GM23338 (cell line): ENCODE data around the gene WSCD1. TPM values are rescaled to one million over a fixed set of nuclear protein-coding genes. Genes with fewer than 3 reads are reported as not detected.

Source experiments
- ATAC-seq: fragments of 200-7000 bp; cut with Tn5 transposase; 3 replicates; pipeline ENCODE4 v1.9.1; 2020
- DNase-seq: peaks from one replicate; pipeline ENCODE4 v3.0.0-alpha.2; 2015; ENCODE audit warnings: low spot score
- H2AFZ ChIP-seq: fragments of 200-600 bp; sonication (generic); 2 replicates; pipeline ENCODE4 v1.8.0; 2016; ENCODE audit warnings: antibody characterized with exemption, mild to moderate bottlenecking, moderate library complexity
- H3F3A ChIP-seq: fragments of 200-600 bp; sonication (generic); replicated peaks from 2 replicates; pipeline ENCODE4 v1.8.0; 2017; ENCODE audit warnings: antibody characterized with exemption, mixed run types, low read depth
- H3K27ac ChIP-seq: fragments of 200-600 bp; sonication (generic); 2 replicates; pipeline ENCODE4 v1.6.1; 2016; ENCODE audit warnings: low read depth
- H3K27me3 ChIP-seq: fragments of 200-600 bp; sonication (generic); 2 replicates; pipeline ENCODE4 v1.8.0; 2016; ENCODE audit warnings: mild to moderate bottlenecking, mixed run types, moderate library complexity; ENCODE audit not compliant: insufficient read depth
- H3K36me3 ChIP-seq: fragments of 200-600 bp; sonication (generic); 2 replicates; pipeline ENCODE4 v1.8.0; 2016; ENCODE audit warnings: mild to moderate bottlenecking; ENCODE audit not compliant: insufficient read depth
- H3K4me1 ChIP-seq: fragments of 200-600 bp; sonication (generic); 2 replicates; pipeline ENCODE4 v1.8.0; 2016; ENCODE audit warnings: mild to moderate bottlenecking, moderate library complexity; ENCODE audit not compliant: insufficient read depth
- H3K4me2 ChIP-seq: fragments of 200-600 bp; sonication (generic); 2 replicates; pipeline ENCODE4 v1.7.1; 2017; ENCODE audit warnings: mixed run types
- H3K4me3 ChIP-seq: fragments of 200-600 bp; sonication (generic); 2 replicates; pipeline ENCODE4 v1.6.1; 2016; ENCODE audit warnings: mixed run types
- H3K79me2 ChIP-seq: fragments of 200-600 bp; sonication (generic); replicated peaks from 2 replicates; pipeline ENCODE4 v1.8.0; 2017; ENCODE audit warnings: mild to moderate bottlenecking; ENCODE audit not compliant: insufficient read depth
- H3K9me2 ChIP-seq: fragments of 200-600 bp; sonication (generic); 2 replicates; pipeline ENCODE4 v1.8.0; 2017; ENCODE audit not compliant: insufficient read depth
- H4K20me1 ChIP-seq: fragments of 200-600 bp; sonication (generic); replicated peaks from 2 replicates; pipeline ENCODE4 v1.8.0; 2017; ENCODE audit warnings: mild to moderate bottlenecking; ENCODE audit not compliant: insufficient read depth
- H3K27ac Mint-ChIP-seq: 2 replicates; pipeline ENCODE4 v1.8.0; 2020; ENCODE audit warnings: inconsistent platforms, mild to moderate bottlenecking, moderate library complexity, mixed read lengths
- H3K27me3 Mint-ChIP-seq: 3 replicates; pipeline ENCODE4 v1.8.0; 2022; ENCODE audit warnings: low read depth, mild to moderate bottlenecking, moderate library complexity, mixed read lengths, inconsistent platforms; ENCODE audit not compliant: insufficient read depth, poor library complexity
- H3K36me3 Mint-ChIP-seq: 3 replicates; pipeline ENCODE4 v1.8.0; 2021; ENCODE audit warnings: low read depth, mild to moderate bottlenecking, inconsistent platforms, moderate library complexity, mixed read lengths
- H3K4me1 Mint-ChIP-seq: 3 replicates; pipeline ENCODE4 v1.8.0; 2020; ENCODE audit warnings: mild to moderate bottlenecking, inconsistent platforms, mixed read lengths
- H3K4me3 Mint-ChIP-seq: 3 replicates; pipeline ENCODE4 v1.8.0; 2021; ENCODE audit warnings: moderate library complexity, mild to moderate bottlenecking, inconsistent platforms, mixed read lengths
- H3K9me3 Mint-ChIP-seq: 3 replicates; pipeline ENCODE4 v1.8.0; 2020; ENCODE audit warnings: moderate library complexity, mild to moderate bottlenecking, inconsistent platforms, mixed read lengths
- CREB1 ChIP-seq: fragments of 250-450 bp; sonication (Bioruptor Pico); IDR thresholded peaks from 2 replicates; pipeline ENCODE4 v1.5.0; 2020; ENCODE audit warnings: low read depth, mild to moderate bottlenecking, moderate library complexity
- EZH2 ChIP-seq: fragments of 200-600 bp; sonication (generic); IDR thresholded peaks from one replicate; pipeline ENCODE4 v1.8.0; 2017; ENCODE audit warnings: antibody characterized with exemption, mild to moderate bottlenecking, low read depth; ENCODE audit not compliant: unreplicated experiment
- EZH2phosphoT487 ChIP-seq: fragments of 200-600 bp; sonication (generic); IDR thresholded peaks from one replicate; pipeline ENCODE4 v1.8.1; 2018; ENCODE audit warnings: antibody characterized with exemption; ENCODE audit not compliant: unreplicated experiment
- NANOG ChIP-seq: IDR thresholded peaks from 2 replicates; pipeline ENCODE4 v1.6.1; 2016; ENCODE audit warnings: antibody characterized with exemption, borderline replicate concordance
- POLR2AphosphoS5 ChIP-seq: IDR thresholded peaks from 2 replicates; pipeline ENCODE4 v1.6.1; 2016; ENCODE audit warnings: antibody characterized with exemption, low read depth
- STAT1 ChIP-seq: IDR thresholded peaks from one replicate; pipeline ENCODE4 v1.6.1; 2016; ENCODE audit warnings: antibody characterized with exemption; ENCODE audit not compliant: unreplicated experiment
- ZNF114 ChIP-seq: fragments of 250-450 bp; sonication (Bioruptor Pico); IDR thresholded peaks from 2 replicates; pipeline ENCODE4 v1.5.0; 2020; ENCODE audit warnings: mild to moderate bottlenecking, moderate library complexity
- ZNF331 ChIP-seq: fragments of 250-450 bp; sonication (Bioruptor Pico); IDR thresholded peaks from 2 replicates; pipeline ENCODE4 v1.5.0; 2020; ENCODE audit warnings: low read depth, mild to moderate bottlenecking, moderate library complexity
- polyA plus RNA-seq: library from polyadenylated mRNA; unstranded; fragments of >200 nt; fragmentation: Nextera tagmentation; extraction: Ambion mirVana; gene quantifications from 2 replicates; pipeline ENCODE4 v1.2.1, GENCODE V29; 2016
- total RNA-seq: library from RNA; depleted of rRNA; stranded (reverse); fragments of >200 nt; shearing (Covaris generic); gene quantifications from 2 replicates; pipeline ENCODE4 v1.2.3, GENCODE V29; 2014
- TF ChIP-seq, protein P1 (sequence below): fragments of 250-450 bp; sonication (Bioruptor Pico); IDR thresholded peaks from 2 replicates; pipeline ENCODE4 v1.5.0; 2020; ENCODE audit warnings: mild to moderate bottlenecking, moderate library complexity
- TF ChIP-seq, protein P2 (sequence below): IDR thresholded peaks from one replicate; pipeline ENCODE4 v1.6.1; 2018; ENCODE audit warnings: antibody characterized with exemption; ENCODE audit not compliant: unreplicated experiment
- TF ChIP-seq, protein P3 (sequence below), 2 experiments: fragments of 200-600 bp in 1 of 2; sonication (generic) in 1 of 2; conservative IDR thresholded peaks; 2 replicates each; pipeline versions ENCODE4 v1.5.1 to v1.6.1; 2016 to 2017; ENCODE audit warnings: antibody characterized with exemption in 2 of 2, low read depth in 2 of 2, mild to moderate bottlenecking in 2 of 2, moderate library complexity in 1 of 2

WSCD1 gene
- total and polyA plus RNA-seq, 2 experiments from 2014 or later: 6.1 to 38.9 TPM

DNA sequence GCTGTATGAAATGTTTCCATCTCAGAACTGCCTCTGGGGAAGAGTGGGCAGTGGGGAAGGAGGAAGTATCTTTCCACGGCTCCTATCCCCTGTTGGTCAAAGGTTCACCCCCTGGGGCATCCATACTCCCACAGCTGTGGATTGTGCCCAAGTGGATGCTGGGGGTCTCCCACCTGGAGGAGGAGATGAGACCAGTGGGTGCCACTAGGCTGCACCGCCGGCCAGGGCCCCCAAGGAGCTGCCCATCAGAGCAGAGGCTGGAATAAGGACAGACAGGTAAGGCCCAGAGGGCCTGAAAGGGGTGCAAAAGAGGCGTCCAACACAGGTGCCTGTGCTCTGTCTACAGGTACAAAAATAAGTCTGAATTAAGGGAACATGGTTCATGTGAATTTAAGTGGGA is 87.5 kb downstream of the WSCD1 start (continued):
- TF ChIP-seq, protein P1, sequence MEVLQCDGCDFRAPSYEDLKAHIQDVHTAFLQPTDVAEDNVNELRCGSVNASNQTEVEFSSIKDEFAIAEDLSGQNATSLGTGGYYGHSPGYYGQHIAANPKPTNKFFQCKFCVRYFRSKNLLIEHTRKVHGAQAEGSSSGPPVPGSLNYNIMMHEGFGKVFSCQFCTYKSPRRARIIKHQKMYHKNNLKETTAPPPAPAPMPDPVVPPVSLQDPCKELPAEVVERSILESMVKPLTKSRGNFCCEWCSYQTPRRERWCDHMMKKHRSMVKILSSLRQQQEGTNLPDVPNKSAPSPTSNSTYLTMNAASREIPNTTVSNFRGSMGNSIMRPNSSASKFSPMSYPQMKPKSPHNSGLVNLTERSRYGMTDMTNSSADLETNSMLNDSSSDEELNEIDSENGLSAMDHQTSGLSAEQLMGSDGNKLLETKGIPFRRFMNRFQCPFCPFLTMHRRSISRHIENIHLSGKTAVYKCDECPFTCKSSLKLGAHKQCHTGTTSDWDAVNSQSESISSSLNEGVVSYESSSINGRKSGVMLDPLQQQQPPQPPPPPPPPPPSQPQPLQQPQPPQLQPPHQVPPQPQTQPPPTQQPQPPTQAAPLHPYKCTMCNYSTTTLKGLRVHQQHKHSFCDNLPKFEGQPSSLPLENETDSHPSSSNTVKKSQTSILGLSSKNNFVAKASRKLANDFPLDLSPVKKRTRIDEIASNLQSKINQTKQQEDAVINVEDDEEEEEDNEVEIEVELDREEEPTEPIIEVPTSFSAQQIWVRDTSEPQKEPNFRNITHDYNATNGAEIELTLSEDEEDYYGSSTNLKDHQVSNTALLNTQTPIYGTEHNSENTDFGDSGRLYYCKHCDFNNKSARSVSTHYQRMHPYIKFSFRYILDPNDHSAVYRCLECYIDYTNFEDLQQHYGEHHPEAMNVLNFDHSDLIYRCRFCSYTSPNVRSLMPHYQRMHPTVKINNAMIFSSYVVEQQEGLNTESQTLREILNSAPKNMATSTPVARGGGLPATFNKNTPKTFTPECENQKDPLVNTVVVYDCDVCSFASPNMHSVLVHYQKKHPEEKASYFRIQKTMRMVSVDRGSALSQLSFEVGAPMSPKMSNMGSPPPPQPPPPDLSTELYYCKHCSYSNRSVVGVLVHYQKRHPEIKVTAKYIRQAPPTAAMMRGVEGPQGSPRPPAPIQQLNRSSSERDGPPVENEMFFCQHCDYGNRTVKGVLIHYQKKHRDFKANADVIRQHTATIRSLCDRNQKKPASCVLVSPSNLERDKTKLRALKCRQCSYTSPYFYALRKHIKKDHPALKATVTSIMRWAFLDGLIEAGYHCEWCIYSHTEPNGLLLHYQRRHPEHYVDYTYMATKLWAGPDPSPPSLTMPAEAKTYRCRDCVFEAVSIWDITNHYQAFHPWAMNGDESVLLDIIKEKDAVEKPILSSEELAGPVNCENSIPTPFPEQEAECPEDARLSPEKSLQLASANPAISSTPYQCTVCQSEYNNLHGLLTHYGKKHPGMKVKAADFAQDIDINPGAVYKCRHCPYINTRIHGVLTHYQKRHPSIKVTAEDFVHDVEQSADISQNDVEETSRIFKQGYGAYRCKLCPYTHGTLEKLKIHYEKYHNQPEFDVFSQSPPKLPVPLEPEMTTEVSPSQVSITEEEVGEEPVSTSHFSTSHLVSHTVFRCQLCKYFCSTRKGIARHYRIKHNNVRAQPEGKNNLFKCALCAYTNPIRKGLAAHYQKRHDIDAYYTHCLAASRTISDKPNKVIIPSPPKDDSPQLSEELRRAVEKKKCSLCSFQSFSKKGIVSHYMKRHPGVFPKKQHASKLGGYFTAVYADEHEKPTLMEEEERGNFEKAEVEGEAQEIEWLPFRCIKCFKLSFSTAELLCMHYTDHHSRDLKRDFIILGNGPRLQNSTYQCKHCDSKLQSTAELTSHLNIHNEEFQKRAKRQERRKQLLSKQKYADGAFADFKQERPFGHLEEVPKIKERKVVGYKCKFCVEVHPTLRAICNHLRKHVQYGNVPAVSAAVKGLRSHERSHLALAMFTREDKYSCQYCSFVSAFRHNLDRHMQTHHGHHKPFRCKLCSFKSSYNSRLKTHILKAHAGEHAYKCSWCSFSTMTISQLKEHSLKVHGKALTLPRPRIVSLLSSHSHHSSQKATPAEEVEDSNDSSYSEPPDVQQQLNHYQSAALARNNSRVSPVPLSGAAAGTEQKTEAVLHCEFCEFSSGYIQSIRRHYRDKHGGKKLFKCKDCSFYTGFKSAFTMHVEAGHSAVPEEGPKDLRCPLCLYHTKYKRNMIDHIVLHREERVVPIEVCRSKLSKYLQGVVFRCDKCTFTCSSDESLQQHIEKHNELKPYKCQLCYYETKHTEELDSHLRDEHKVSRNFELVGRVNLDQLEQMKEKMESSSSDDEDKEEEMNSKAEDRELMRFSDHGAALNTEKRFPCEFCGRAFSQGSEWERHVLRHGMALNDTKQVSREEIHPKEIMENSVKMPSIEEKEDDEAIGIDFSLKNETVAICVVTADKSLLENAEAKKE (CRISPR knock-in tag): no peak
- TF ChIP-seq EZH2: no peak
- TF ChIP-seq NANOG: no peak
- TF ChIP-seq CREB1 (CRISPR knock-in tag): no peak

DNA sequence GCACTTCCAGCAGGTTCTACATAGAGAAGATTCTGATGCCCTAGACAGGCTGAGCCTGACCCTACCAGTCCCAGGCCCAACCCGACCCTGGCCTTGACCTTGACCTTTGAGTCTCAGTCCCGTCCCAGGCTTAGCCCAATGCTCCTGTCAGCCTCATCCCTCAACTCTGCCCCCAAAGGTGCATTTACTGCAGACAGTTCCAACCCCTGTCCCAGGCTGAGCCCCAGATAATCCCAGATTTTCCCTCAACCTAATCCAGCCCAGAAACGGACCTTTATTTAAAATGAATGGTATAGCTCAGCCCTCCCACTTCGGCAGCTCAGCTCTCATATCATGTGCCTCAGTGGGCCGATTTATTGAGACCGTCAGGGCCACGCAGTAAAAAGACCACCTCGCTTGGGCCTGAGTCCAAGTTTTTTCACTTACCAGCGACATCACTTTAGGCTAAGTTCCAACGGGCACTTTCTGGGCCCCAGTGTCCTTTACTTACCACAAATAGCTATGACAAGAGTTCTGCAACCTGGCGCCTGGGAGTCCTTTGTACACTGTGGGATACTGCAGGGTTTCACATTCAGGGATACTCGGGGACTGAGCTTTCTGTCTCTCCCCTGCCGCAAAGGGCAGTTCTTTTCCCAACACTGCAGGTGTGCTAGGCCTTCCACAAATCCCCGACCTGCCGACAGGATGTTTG is 89.5 kb downstream of the WSCD1 start:
- no peak overlapping the region for H3K4me3 ChIP-seq
- H3K27ac ChIP-seq: no peak overlapping the region
- H3K27me3 Mint-ChIP-seq: peaks cover 11% of the 10 kb centered on the region
- H3K27ac Mint-ChIP-seq: no peak overlapping the region
- H3K79me2 ChIP-seq: no peaks in the 10 kb centered on the region
- H2AFZ ChIP-seq: peak overlapping the region; percentile 43; the same call in 1 of the 2 replicates
- H3K4me3 Mint-ChIP-seq: no peak overlapping the region
- no peaks in the 10 kb centered on the region for H3K36me3 ChIP-seq
- H3K4me1 ChIP-seq: peaks cover 26% of the 10 kb centered on the region
- DNase-seq (no peak), ATAC-seq (no peak)
- no peaks in the 10 kb centered on the region for H3K9me3 Mint-ChIP-seq
- peaks cover 7% of the 10 kb centered on the region for H3K9me2 ChIP-seq
- no peaks in the 10 kb centered on the region for H3F3A ChIP-seq
- H4K20me1 ChIP-seq: no peaks in the 10 kb centered on the region
- peaks cover 34% of the 10 kb centered on the region for H3K4me1 Mint-ChIP-seq
- H3K36me3 Mint-ChIP-seq: no peaks in the 10 kb centered on the region
- H3K27me3 ChIP-seq: no peaks in the 10 kb centered on the region
- H3K4me2 ChIP-seq: no peak overlapping the region
- TF ChIP-seq, protein P2, sequence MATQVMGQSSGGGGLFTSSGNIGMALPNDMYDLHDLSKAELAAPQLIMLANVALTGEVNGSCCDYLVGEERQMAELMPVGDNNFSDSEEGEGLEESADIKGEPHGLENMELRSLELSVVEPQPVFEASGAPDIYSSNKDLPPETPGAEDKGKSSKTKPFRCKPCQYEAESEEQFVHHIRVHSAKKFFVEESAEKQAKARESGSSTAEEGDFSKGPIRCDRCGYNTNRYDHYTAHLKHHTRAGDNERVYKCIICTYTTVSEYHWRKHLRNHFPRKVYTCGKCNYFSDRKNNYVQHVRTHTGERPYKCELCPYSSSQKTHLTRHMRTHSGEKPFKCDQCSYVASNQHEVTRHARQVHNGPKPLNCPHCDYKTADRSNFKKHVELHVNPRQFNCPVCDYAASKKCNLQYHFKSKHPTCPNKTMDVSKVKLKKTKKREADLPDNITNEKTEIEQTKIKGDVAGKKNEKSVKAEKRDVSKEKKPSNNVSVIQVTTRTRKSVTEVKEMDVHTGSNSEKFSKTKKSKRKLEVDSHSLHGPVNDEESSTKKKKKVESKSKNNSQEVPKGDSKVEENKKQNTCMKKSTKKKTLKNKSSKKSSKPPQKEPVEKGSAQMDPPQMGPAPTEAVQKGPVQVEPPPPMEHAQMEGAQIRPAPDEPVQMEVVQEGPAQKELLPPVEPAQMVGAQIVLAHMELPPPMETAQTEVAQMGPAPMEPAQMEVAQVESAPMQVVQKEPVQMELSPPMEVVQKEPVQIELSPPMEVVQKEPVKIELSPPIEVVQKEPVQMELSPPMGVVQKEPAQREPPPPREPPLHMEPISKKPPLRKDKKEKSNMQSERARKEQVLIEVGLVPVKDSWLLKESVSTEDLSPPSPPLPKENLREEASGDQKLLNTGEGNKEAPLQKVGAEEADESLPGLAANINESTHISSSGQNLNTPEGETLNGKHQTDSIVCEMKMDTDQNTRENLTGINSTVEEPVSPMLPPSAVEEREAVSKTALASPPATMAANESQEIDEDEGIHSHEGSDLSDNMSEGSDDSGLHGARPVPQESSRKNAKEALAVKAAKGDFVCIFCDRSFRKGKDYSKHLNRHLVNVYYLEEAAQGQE: no peak
- TF ChIP-seq, protein P3, sequence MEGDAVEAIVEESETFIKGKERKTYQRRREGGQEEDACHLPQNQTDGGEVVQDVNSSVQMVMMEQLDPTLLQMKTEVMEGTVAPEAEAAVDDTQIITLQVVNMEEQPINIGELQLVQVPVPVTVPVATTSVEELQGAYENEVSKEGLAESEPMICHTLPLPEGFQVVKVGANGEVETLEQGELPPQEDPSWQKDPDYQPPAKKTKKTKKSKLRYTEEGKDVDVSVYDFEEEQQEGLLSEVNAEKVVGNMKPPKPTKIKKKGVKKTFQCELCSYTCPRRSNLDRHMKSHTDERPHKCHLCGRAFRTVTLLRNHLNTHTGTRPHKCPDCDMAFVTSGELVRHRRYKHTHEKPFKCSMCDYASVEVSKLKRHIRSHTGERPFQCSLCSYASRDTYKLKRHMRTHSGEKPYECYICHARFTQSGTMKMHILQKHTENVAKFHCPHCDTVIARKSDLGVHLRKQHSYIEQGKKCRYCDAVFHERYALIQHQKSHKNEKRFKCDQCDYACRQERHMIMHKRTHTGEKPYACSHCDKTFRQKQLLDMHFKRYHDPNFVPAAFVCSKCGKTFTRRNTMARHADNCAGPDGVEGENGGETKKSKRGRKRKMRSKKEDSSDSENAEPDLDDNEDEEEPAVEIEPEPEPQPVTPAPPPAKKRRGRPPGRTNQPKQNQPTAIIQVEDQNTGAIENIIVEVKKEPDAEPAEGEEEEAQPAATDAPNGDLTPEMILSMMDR (conservative IDR thresholded peaks at IDR 0.05; ENCODE audit: low read depth in 2 of 2): no peak
- TF ChIP-seq CREB1 (CRISPR knock-in tag) (no peak), ZNF114 (CRISPR knock-in tag) (no peak), STAT1 (no peak), POLR2AphosphoS5 (no peak), ZNF331 (no peak), EZH2phosphoT487 (no peak), EZH2 (no peak), NANOG (no peak)
